Keratinocyte (primary cell): ENCODE data around the gene FOXR1.
"Not testable (repeated sequence)": the region's sequence is repeated elsewhere in the genome, so short reads cannot be mapped to it uniquely, and the experiment has no call there.

Experiments
- EZH2 ChIP-seq: IDR thresholded peaks from one replicate; pipeline ENCODE4 v1.6.1; 2012; ENCODE audit warnings: inconsistent platforms, mild to moderate bottlenecking, low read length, moderate library complexity
- TF ChIP-seq, protein P1 (sequence below), 3 experiments: IDR thresholded peaks in 1 of 3; conservative IDR thresholded peaks in 1 of 3; optimal IDR thresholded peaks in 1 of 3; 2 replicates in 2 of 3; 3 replicates in 1 of 3; pipeline versions ENCODE3 to v1.5.1; 2011; ENCODE audit warnings: low read length in 3 of 3, mild to moderate bottlenecking in 3 of 3, moderate library complexity in 2 of 3, control low read depth in 1 of 3, inconsistent platforms in 1 of 3; ENCODE audit not compliant: insufficient read depth in 2 of 3; ENCODE audit errors: extremely low read depth in 1 of 3

GRCh38 chr11:119017377-119017776 lies 45.8 kb downstream of the FOXR1 start:
- TF ChIP-seq, protein P1, sequence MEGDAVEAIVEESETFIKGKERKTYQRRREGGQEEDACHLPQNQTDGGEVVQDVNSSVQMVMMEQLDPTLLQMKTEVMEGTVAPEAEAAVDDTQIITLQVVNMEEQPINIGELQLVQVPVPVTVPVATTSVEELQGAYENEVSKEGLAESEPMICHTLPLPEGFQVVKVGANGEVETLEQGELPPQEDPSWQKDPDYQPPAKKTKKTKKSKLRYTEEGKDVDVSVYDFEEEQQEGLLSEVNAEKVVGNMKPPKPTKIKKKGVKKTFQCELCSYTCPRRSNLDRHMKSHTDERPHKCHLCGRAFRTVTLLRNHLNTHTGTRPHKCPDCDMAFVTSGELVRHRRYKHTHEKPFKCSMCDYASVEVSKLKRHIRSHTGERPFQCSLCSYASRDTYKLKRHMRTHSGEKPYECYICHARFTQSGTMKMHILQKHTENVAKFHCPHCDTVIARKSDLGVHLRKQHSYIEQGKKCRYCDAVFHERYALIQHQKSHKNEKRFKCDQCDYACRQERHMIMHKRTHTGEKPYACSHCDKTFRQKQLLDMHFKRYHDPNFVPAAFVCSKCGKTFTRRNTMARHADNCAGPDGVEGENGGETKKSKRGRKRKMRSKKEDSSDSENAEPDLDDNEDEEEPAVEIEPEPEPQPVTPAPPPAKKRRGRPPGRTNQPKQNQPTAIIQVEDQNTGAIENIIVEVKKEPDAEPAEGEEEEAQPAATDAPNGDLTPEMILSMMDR (optimal IDR thresholded peaks at IDR 0.05 in 1 of 3, IDR thresholded peaks at IDR 0.05 in 1 of 3, conservative IDR thresholded peaks at IDR 0.05 in 1 of 3; ENCODE audit: extremely low read depth in 1 of 3, insufficient read depth in 2 of 3, low read length in 3 of 3) = not testable (repeated sequence)
- not testable (repeated sequence) for TF ChIP-seq EZH2
